ENCODE measurements around the gene ATXN2. TPM values are rescaled to one million over a fixed set of nuclear protein-coding genes. Genes with fewer than 3 reads are reported as not detected.
A peak's percentile ranks its signal among the peaks of the same experiment; 100 is the strongest.

The ATXN2 gene
- total RNA-seq, 6 experiments from 2014 or later: 80.7 to 110 (median 91.9) TPM

DNA sequence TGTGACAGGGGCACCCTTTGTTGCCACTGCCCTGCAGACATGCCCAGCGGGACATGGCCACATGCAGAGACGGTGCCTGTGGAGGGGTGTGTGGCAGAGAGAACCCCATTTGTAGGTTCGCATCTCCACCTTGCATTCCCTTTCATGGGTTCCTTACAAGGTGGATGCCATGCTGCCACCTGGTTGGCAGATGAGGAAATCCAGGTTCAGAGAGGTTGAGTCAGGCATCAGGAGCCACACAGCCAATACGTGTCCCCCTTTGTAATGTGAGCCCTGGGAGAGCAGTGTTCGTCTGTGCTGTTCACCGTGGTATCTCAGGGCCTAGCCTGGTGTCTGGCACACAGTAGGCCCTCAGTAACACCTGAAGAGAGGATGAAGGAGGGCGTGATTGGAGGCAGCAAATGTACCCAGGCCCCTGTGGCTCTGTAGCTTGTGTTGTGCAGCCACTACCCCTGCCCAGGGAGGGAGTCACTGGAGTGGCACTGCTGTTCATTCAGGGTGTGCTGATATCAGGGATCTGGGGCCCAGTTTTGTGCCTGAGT lies 184.3 kb downstream of the ATXN2 start:
- H3K4me3 Mint-ChIP-seq: peak overlapping the region; percentile 36; the same call in 1 of the 2 replicates
- peak overlapping the region; percentile 97 for H3K27ac Mint-ChIP-seq
- DNase-seq: no peak
- peaks cover 5% of the 10 kb centered on the region; the same call in 1 of the 2 replicates for H3K36me3 Mint-ChIP-seq (ENCODE audit: low read depth)
- H3K4me1 Mint-ChIP-seq (ENCODE audit: low read depth): peaks cover 58% of the 10 kb centered on the region
- TF ChIP-seq CTCF (IDR thresholded peaks at IDR 0.05): no peak; the same call in 1 of the 2 replicates
- H3K27me3 Mint-ChIP-seq (ENCODE audit: insufficient read depth): no peaks in the 10 kb centered on the region; the same call in 1 of the 2 replicates
- H3K9me3 Mint-ChIP-seq: no peaks in the 10 kb centered on the region

- Mint-ChIP-seq H3K27ac (peak overlapping the region; percentile 97), H3K4me3 (peak overlapping the region; percentile 52), H3K27me3 (ENCODE audit: insufficient read depth) (no peaks in the 10 kb centered on the region; the same call in 1 of the 2 replicates), H3K4me1 (ENCODE audit: low read depth) (peaks cover 70% of the 10 kb centered on the region), H3K36me3 (ENCODE audit: low read depth) (peaks cover 5% of the 10 kb centered on the region; the same call in 1 of the 2 replicates), H3K9me3 (no peaks in the 10 kb centered on the region)
- TF ChIP-seq CTCF (IDR thresholded peaks at IDR 0.05): no peak
- peak; percentile 92 for DNase-seq
Observed at GRCh38 chr12:111413442-111414086, 185.6 kb downstream of the ATXN2 start.

DNA sequence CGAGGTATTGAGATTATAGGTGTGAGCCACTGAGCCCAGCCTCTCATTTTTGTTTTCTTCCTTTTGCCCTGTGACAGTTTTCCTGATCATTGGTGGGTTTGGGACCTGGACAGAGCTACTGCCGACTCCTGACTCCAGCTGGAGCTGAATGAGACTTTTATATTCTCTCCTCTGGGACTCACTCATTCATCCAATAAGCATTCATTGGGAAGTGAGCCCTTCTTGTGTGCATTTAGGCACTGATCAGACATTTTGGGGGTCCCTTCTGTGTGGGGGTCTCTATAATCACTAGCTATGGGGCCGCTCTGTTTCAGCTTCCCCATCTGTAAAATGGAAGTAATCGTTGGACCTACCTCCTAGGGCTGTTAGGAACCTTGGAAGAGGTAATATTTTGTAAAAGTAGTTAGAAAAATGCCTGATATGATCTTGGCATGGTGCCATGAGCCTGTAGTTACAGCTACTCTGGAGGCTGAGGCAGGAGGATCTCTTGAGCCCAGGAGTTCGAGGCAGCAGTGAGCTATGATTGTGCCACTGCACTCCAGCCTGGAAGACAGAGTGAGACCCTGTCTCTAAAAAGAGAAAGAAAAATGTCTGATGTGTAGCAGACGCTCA lies 186.2 kb downstream of the ATXN2 start:
- peaks cover 5% of the 10 kb centered on the region; the same call in 1 of the 2 replicates for H3K36me3 Mint-ChIP-seq (ENCODE audit: low read depth)
- peak overlapping the region; percentile 52 for H3K4me3 Mint-ChIP-seq
- peaks cover 75% of the 10 kb centered on the region for H3K4me1 Mint-ChIP-seq (ENCODE audit: low read depth)
- no peak for DNase-seq
- H3K9me3 Mint-ChIP-seq: no peaks in the 10 kb centered on the region
- no peak for TF ChIP-seq CTCF (IDR thresholded peaks at IDR 0.05)
- no peaks in the 10 kb centered on the region; the same call in 1 of the 2 replicates for H3K27me3 Mint-ChIP-seq (ENCODE audit: insufficient read depth)
- peak overlapping the region; percentile 97 for H3K27ac Mint-ChIP-seq

GRCh38 chr12:111412007-111412829 lies 186.9 kb downstream of the ATXN2 start:
- no peaks in the 10 kb centered on the region; the same call in 1 of the 2 replicates for H3K27me3 Mint-ChIP-seq (ENCODE audit: insufficient read depth)
- H3K36me3 Mint-ChIP-seq (ENCODE audit: low read depth): peaks cover 5% of the 10 kb centered on the region; the same call in 1 of the 2 replicates
- H3K4me3 Mint-ChIP-seq: peak overlapping the region; percentile 54
- peak overlapping the region; percentile 97 for H3K27ac Mint-ChIP-seq
- H3K4me1 Mint-ChIP-seq (ENCODE audit: low read depth): peaks cover 80% of the 10 kb centered on the region
- no peak for DNase-seq
- H3K9me3 Mint-ChIP-seq: no peaks in the 10 kb centered on the region
- no peak for TF ChIP-seq CTCF (IDR thresholded peaks at IDR 0.05)

GRCh38 chr12:111411185-111411764 lies 187.8 kb downstream of the ATXN2 start:
- no peak for DNase-seq
- Mint-ChIP-seq H3K4me3 (no peak overlapping the region; the same call in 1 of the 2 replicates), H3K36me3 (ENCODE audit: low read depth) (peaks cover 6% of the 10 kb centered on the region; the same call in 1 of the 2 replicates), H3K9me3 (no peaks in the 10 kb centered on the region), H3K27me3 (ENCODE audit: insufficient read depth) (no peaks in the 10 kb centered on the region; the same call in 1 of the 2 replicates), H3K27ac (peak overlapping the region; percentile 97), H3K4me1 (ENCODE audit: low read depth) (peaks cover 75% of the 10 kb centered on the region)
- no peak for TF ChIP-seq CTCF (IDR thresholded peaks at IDR 0.05)

Data from HFFc6 (cell line).